Measurements from ENCODE around the gene CHRNA7. TPM values are rescaled to one million over a fixed set of nuclear protein-coding genes. Genes with fewer than 3 reads are reported as not detected.

CHRNA7 gene
- total RNA-seq, 4 donors from 2014 or later = 0.23 to 6.1 (median 1.3) TPM

- no peaks in the 10 kb centered on the region for H3K4me1 ChIP-seq
- no peak overlapping the region for H3K27ac ChIP-seq
- WGBS = 80% methylated on average over 3 of the region's 3 CpGs
- H3K27me3 ChIP-seq = no peaks in the 10 kb centered on the region
- H3K9me3 ChIP-seq = no peaks in the 10 kb centered on the region
- no peak for DNase-seq (ENCODE audit: low spot score in 2 of 2)
- TF ChIP-seq POLR2A (IDR thresholded peaks at IDR 0.05) (no peak), CTCF (IDR thresholded peaks at IDR 0.05) (no peak), EP300 (IDR thresholded peaks at IDR 0.05) (no peak), POLR2AphosphoS5 (IDR thresholded peaks at IDR 0.05) (no peak)
- H3K4me3 ChIP-seq = no peak overlapping the region
- no peaks in the 10 kb centered on the region for H3K36me3 ChIP-seq
Measured at GRCh38 chr15:32125595-32125994, 95.3 kb downstream of the CHRNA7 start.

- no peaks in the 10 kb centered on the region for H3K9me3 ChIP-seq
- no peaks in the 10 kb centered on the region for H3K27me3 ChIP-seq
- TF ChIP-seq CTCF (IDR thresholded peaks at IDR 0.05) = no peak
- H3K4me3 ChIP-seq = no peak overlapping the region
- DNase-seq (ENCODE audit: low spot score in 2 of 2) = no peak
- H3K4me1 ChIP-seq = no peaks in the 10 kb centered on the region
- no peak overlapping the region for H3K27ac ChIP-seq
- H3K36me3 ChIP-seq = no peaks in the 10 kb centered on the region
Measured at GRCh38 chr15:32129815-32130214, 99.5 kb downstream of the CHRNA7 start.

- 93% methylated on average over 3 of the region's 3 CpGs for WGBS
- Histone ChIP-seq H3K4me3 (no peak overlapping the region), H3K4me1 (no peaks in the 10 kb centered on the region), H3K9me3 (no peaks in the 10 kb centered on the region), H3K36me3 (no peaks in the 10 kb centered on the region), H3K27ac (no peak overlapping the region), H3K27me3 (no peaks in the 10 kb centered on the region)
- TF ChIP-seq EP300 (IDR thresholded peaks at IDR 0.05) = no peak
- TF ChIP-seq POLR2A (IDR thresholded peaks at IDR 0.05) = no peak
- TF ChIP-seq POLR2AphosphoS5 (IDR thresholded peaks at IDR 0.05) = no peak
- TF ChIP-seq CTCF (IDR thresholded peaks at IDR 0.05) = no peak
- DNase-seq (ENCODE audit: low spot score in 2 of 2) = no peak
Measured at GRCh38 chr15:32130823-32131222, 100.5 kb downstream of the CHRNA7 start.

GRCh38 chr15:32131803-32132202, 101.5 kb downstream of the CHRNA7 start:
- H3K4me1 ChIP-seq = no peaks in the 10 kb centered on the region
- no peak overlapping the region for H3K27ac ChIP-seq
- H3K27me3 ChIP-seq = no peaks in the 10 kb centered on the region
- no peaks in the 10 kb centered on the region for H3K36me3 ChIP-seq
- 87% methylated on average over 4 of the region's 4 CpGs for WGBS
- H3K9me3 ChIP-seq = no peaks in the 10 kb centered on the region
- TF ChIP-seq POLR2A (IDR thresholded peaks at IDR 0.05) (no peak), POLR2AphosphoS5 (IDR thresholded peaks at IDR 0.05) (no peak), CTCF (IDR thresholded peaks at IDR 0.05) (no peak), EP300 (IDR thresholded peaks at IDR 0.05) (no peak)
- DNase-seq (ENCODE audit: low spot score in 2 of 2) = no peak
- H3K4me3 ChIP-seq = no peak overlapping the region

DNA sequence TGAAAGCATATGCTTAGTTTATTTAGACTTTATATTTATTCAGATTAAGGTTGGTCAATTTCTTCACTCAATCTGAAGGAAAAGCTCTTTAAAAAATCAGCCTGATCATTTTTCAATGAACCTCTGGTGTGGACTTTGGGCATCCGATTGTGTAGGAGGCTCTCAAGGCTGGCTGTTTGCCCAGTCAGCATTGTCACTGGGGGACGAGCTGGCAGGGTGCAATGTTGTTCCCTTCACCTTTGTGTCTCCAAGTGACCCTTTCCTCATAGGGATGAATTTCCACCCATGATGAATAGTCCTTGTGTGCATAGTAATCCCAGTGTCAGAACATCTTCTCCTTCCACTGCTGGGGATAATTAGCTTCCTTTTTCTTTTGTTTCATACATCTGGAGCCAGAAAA, 102.5 kb downstream of the CHRNA7 start:
- Histone ChIP-seq H3K27me3 (no peaks in the 10 kb centered on the region), H3K36me3 (no peaks in the 10 kb centered on the region), H3K27ac (no peak overlapping the region), H3K4me3 (no peak overlapping the region), H3K4me1 (no peaks in the 10 kb centered on the region), H3K9me3 (no peaks in the 10 kb centered on the region)
- TF ChIP-seq CTCF (IDR thresholded peaks at IDR 0.05) = no peak
- TF ChIP-seq EP300 (IDR thresholded peaks at IDR 0.05) = no peak
- TF ChIP-seq POLR2A (IDR thresholded peaks at IDR 0.05) = no peak
- TF ChIP-seq POLR2AphosphoS5 (IDR thresholded peaks at IDR 0.05) = no peak
- 65% methylated on average over 2 of the region's 2 CpGs for WGBS
- DNase-seq (ENCODE audit: low spot score in 2 of 2) = no peak
